Measurements from ENCODE around the gene CCNY.

CCNY gene

GRCh38 chr10:35588836-35589235 lies 252.5 kb downstream of the CCNY start:
- peaks cover 0 to 2% (median 0%) of the 10 kb centered on the region in 5 experiments for H3K27me3 ChIP-seq (replicated peaks in 2 of 5; ENCODE audit: control insufficient read depth in 4 of 5, insufficient read depth in 5 of 5, low read length in 4 of 5)
- no peak for DNase-seq
- H3K9me3 ChIP-seq (ENCODE audit: control extremely low read depth in 1 of 5, control insufficient read depth in 4 of 5, insufficient read depth in 2 of 5, low read depth in 1 of 5, low read length in 4 of 5): peaks cover 0 to 7% (median 6%) of the 10 kb centered on the region in 5 experiments
- no peaks in the 10 kb centered on the region for H3K4me1 ChIP-seq (ENCODE audit: control extremely low read depth in 1 of 4, control insufficient read depth in 4 of 4, insufficient read depth in 4 of 4, low read length in 3 of 4)
- POLR2A ChIA-PET: no interaction called here
- H3K27ac ChIP-seq (ENCODE audit: insufficient read depth in 1 of 2, low read depth in 1 of 2, low read length in 2 of 2, poor library complexity in 1 of 2, severe bottlenecking in 2 of 2): no peak overlapping the region
- no peaks in the 10 kb centered on the region for H3K36me3 ChIP-seq (ENCODE audit: control insufficient read depth in 4 of 4, insufficient read depth in 4 of 4, low read length in 3 of 4)
- CTCF ChIA-PET: no interaction called here
- no peak overlapping the region for H3K4me3 ChIP-seq (ENCODE audit: control insufficient read depth in 1 of 7, extremely low read depth in 1 of 7, insufficient read depth in 4 of 7, low read depth in 2 of 7, low read length in 6 of 7)

- peaks cover 0 to 2% (median 0%) of the 10 kb centered on the region in 5 experiments for H3K27me3 ChIP-seq (replicated peaks in 2 of 5; ENCODE audit: control insufficient read depth in 4 of 5, insufficient read depth in 5 of 5, low read length in 4 of 5)
- H3K36me3 ChIP-seq (ENCODE audit: control insufficient read depth in 4 of 4, insufficient read depth in 4 of 4, low read length in 3 of 4): no peaks in the 10 kb centered on the region
- ChIA-PET POLR2A (no interaction called here), CTCF (interaction anchor here (0.7 to 1.6 kb wide), 3 partner anchors 17 to 29 kb away, joined by 3 to 4 read pairs (median 3); no protein-coding TSS in a partner anchor)
- no peak for DNase-seq
- 95% methylated on average over 2 of the region's 4 CpGs for WGBS (ENCODE audit: insufficient coverage)
- no peak overlapping the region for H3K27ac ChIP-seq (ENCODE audit: insufficient read depth in 1 of 2, low read depth in 1 of 2, low read length in 2 of 2, poor library complexity in 1 of 2, severe bottlenecking in 2 of 2)
- no peak overlapping the region for H3K4me3 ChIP-seq (ENCODE audit: control insufficient read depth in 1 of 7, extremely low read depth in 1 of 7, insufficient read depth in 4 of 7, low read depth in 2 of 7, low read length in 6 of 7)
- no peaks in the 10 kb centered on the region for H3K4me1 ChIP-seq (ENCODE audit: control extremely low read depth in 1 of 4, control insufficient read depth in 4 of 4, insufficient read depth in 4 of 4, low read length in 3 of 4)
- peaks cover 0 to 7% (median 6%) of the 10 kb centered on the region in 5 experiments for H3K9me3 ChIP-seq (ENCODE audit: control extremely low read depth in 1 of 5, control insufficient read depth in 4 of 5, insufficient read depth in 2 of 5, low read depth in 1 of 5, low read length in 4 of 5)
These were observed 256.1 kb downstream of the CCNY start for GRCh38 chr10:35592441-35592840.

- H3K4me1 ChIP-seq (ENCODE audit: control extremely low read depth in 1 of 4, control insufficient read depth in 4 of 4, insufficient read depth in 4 of 4, low read length in 3 of 4): no peaks in the 10 kb centered on the region
- WGBS (ENCODE audit: insufficient coverage): 84% methylated on average over 10 of the region's 14 CpGs
- H3K36me3 ChIP-seq (ENCODE audit: control insufficient read depth in 4 of 4, insufficient read depth in 4 of 4, low read length in 3 of 4): no peaks in the 10 kb centered on the region
- H3K27ac ChIP-seq (ENCODE audit: insufficient read depth in 1 of 2, low read depth in 1 of 2, low read length in 2 of 2, poor library complexity in 1 of 2, severe bottlenecking in 2 of 2): no peak overlapping the region
- H3K27me3 ChIP-seq (replicated peaks in 2 of 5; ENCODE audit: control insufficient read depth in 4 of 5, insufficient read depth in 5 of 5, low read length in 4 of 5): peaks cover 0 to 3% (median 0%) of the 10 kb centered on the region in 5 experiments
- H3K4me3 ChIP-seq (ENCODE audit: control insufficient read depth in 1 of 7, extremely low read depth in 1 of 7, insufficient read depth in 4 of 7, low read depth in 2 of 7, low read length in 6 of 7): no peak overlapping the region
- H3K9me3 ChIP-seq (ENCODE audit: control extremely low read depth in 1 of 5, control insufficient read depth in 4 of 5, insufficient read depth in 2 of 5, low read depth in 1 of 5, low read length in 4 of 5): peaks cover 0 to 7% (median 6%) of the 10 kb centered on the region in 5 experiments
- ChIA-PET POLR2A (no interaction called here), CTCF (no interaction called here)
- DNase-seq: no peak
These were observed 258.1 kb downstream of the CCNY start for GRCh38 chr10:35594115-35595079.

GRCh38 chr10:35595106-35595505 lies 258.8 kb downstream of the CCNY start:
- Histone ChIP-seq H3K27ac (ENCODE audit: insufficient read depth in 1 of 2, low read depth in 1 of 2, low read length in 2 of 2, poor library complexity in 1 of 2, severe bottlenecking in 2 of 2) (no peak overlapping the region), H3K4me3 (ENCODE audit: control insufficient read depth in 1 of 7, extremely low read depth in 1 of 7, insufficient read depth in 4 of 7, low read depth in 2 of 7, low read length in 6 of 7) (no peak overlapping the region), H3K9me3 (ENCODE audit: control extremely low read depth in 1 of 5, control insufficient read depth in 4 of 5, insufficient read depth in 2 of 5, low read depth in 1 of 5, low read length in 4 of 5) (peaks cover 0 to 7% (median 7%) of the 10 kb centered on the region in 5 experiments), H3K36me3 (ENCODE audit: control insufficient read depth in 4 of 4, insufficient read depth in 4 of 4, low read length in 3 of 4) (no peaks in the 10 kb centered on the region), H3K4me1 (ENCODE audit: control extremely low read depth in 1 of 4, control insufficient read depth in 4 of 4, insufficient read depth in 4 of 4, low read length in 3 of 4) (no peaks in the 10 kb centered on the region), H3K27me3 (replicated peaks in 2 of 5; ENCODE audit: control insufficient read depth in 4 of 5, insufficient read depth in 5 of 5, low read length in 4 of 5) (peaks cover 0 to 3% (median 2%) of the 10 kb centered on the region in 5 experiments)
- CTCF ChIA-PET: no interaction called here
- no peak for DNase-seq
- POLR2A ChIA-PET: no interaction called here
- 68% methylated on average over 2 of the region's 3 CpGs for WGBS (ENCODE audit: insufficient coverage)

GRCh38 chr10:35598379-35598778 lies 262.1 kb downstream of the CCNY start:
- DNase-seq: peak in 1 of 3 donors; percentile 9
- CTCF ChIA-PET: interaction anchor here (1.4 kb wide), 1 partner anchor 12 kb away, joined by 3 read pairs; no protein-coding TSS in a partner anchor

GRCh38 chr10:35600193-35600592 lies 263.9 kb downstream of the CCNY start:
- Histone ChIP-seq H3K27ac (ENCODE audit: insufficient read depth in 1 of 2, low read depth in 1 of 2, low read length in 2 of 2, poor library complexity in 1 of 2, severe bottlenecking in 2 of 2) (no peak overlapping the region), H3K27me3 (replicated peaks in 2 of 5; ENCODE audit: control insufficient read depth in 4 of 5, insufficient read depth in 5 of 5, low read length in 4 of 5) (peaks cover 3 to 21% (median 10%) of the 10 kb centered on the region in 5 experiments), H3K4me1 (ENCODE audit: control extremely low read depth in 1 of 4, control insufficient read depth in 4 of 4, insufficient read depth in 4 of 4, low read length in 3 of 4) (no peaks in the 10 kb centered on the region), H3K36me3 (ENCODE audit: control insufficient read depth in 4 of 4, insufficient read depth in 4 of 4, low read length in 3 of 4) (no peaks in the 10 kb centered on the region), H3K9me3 (ENCODE audit: control extremely low read depth in 1 of 5, control insufficient read depth in 4 of 5, insufficient read depth in 2 of 5, low read depth in 1 of 5, low read length in 4 of 5) (peaks cover 0 to 10% (median 0%) of the 10 kb centered on the region in 5 experiments), H3K4me3 (ENCODE audit: control insufficient read depth in 1 of 7, extremely low read depth in 1 of 7, insufficient read depth in 4 of 7, low read depth in 2 of 7, low read length in 6 of 7) (no peak overlapping the region)
- DNase-seq: no peak
- ChIA-PET POLR2A (no interaction called here), CTCF (interaction anchor here (0.8 kb wide), 1 partner anchor 27 kb away, joined by 3 read pairs; no protein-coding TSS in a partner anchor)
- 93% methylated on average over 2 of the region's 2 CpGs for WGBS (ENCODE audit: insufficient coverage)

More at GRCh38 chr10:35598379-35598778, 262.1 kb downstream of the CCNY start:
- peaks cover 0 to 10% (median 0%) of the 10 kb centered on the region in 5 experiments for H3K9me3 ChIP-seq (ENCODE audit: control extremely low read depth in 1 of 5, control insufficient read depth in 4 of 5, insufficient read depth in 2 of 5, low read depth in 1 of 5, low read length in 4 of 5)
- POLR2A ChIA-PET: no interaction called here
- peaks cover 0 to 5% (median 3%) of the 10 kb centered on the region in 5 experiments for H3K27me3 ChIP-seq (replicated peaks in 2 of 5; ENCODE audit: control insufficient read depth in 4 of 5, insufficient read depth in 5 of 5, low read length in 4 of 5)
- no peaks in the 10 kb centered on the region for H3K36me3 ChIP-seq (ENCODE audit: control insufficient read depth in 4 of 4, insufficient read depth in 4 of 4, low read length in 3 of 4)
- H3K27ac ChIP-seq (ENCODE audit: insufficient read depth in 1 of 2, low read depth in 1 of 2, low read length in 2 of 2, poor library complexity in 1 of 2, severe bottlenecking in 2 of 2): no peak overlapping the region
- H3K4me3 ChIP-seq (ENCODE audit: control insufficient read depth in 1 of 7, extremely low read depth in 1 of 7, insufficient read depth in 4 of 7, low read depth in 2 of 7, low read length in 6 of 7): no peak overlapping the region
- 49% methylated on average over 6 of the region's 6 CpGs for WGBS (ENCODE audit: insufficient coverage)
- H3K4me1 ChIP-seq (ENCODE audit: control extremely low read depth in 1 of 4, control insufficient read depth in 4 of 4, insufficient read depth in 4 of 4, low read length in 3 of 4): no peaks in the 10 kb centered on the region

- Histone ChIP-seq H3K36me3 (ENCODE audit: control insufficient read depth in 4 of 4, insufficient read depth in 4 of 4, low read length in 3 of 4) (no peaks in the 10 kb centered on the region), H3K4me1 (ENCODE audit: control extremely low read depth in 1 of 4, control insufficient read depth in 4 of 4, insufficient read depth in 4 of 4, low read length in 3 of 4) (peaks cover 0 to 12% (median 10%) of the 10 kb centered on the region in 4 experiments), H3K4me3 (ENCODE audit: control insufficient read depth in 1 of 7, extremely low read depth in 1 of 7, insufficient read depth in 4 of 7, low read depth in 2 of 7, low read length in 6 of 7) (no peak within 1 kb of the TSS), H3K27me3 (replicated peaks in 2 of 5; ENCODE audit: control insufficient read depth in 4 of 5, insufficient read depth in 5 of 5, low read length in 4 of 5) (peaks cover 8 to 57% (median 30%) of the 10 kb centered on the region in 5 experiments), H3K9me3 (ENCODE audit: control extremely low read depth in 1 of 5, control insufficient read depth in 4 of 5, insufficient read depth in 2 of 5, low read depth in 1 of 5, low read length in 4 of 5) (peaks cover 0 to 13% (median 5%) of the 10 kb centered on the region in 5 experiments), H3K27ac (ENCODE audit: insufficient read depth in 1 of 2, low read depth in 1 of 2, low read length in 2 of 2, poor library complexity in 1 of 2, severe bottlenecking in 2 of 2) (no peak within 1 kb of the TSS)
- ChIA-PET POLR2A (no interaction called here), CTCF (no interaction called here)
- 84% methylated on average over 7 of the region's 8 CpGs for whole genome bisulfite sequencing (ENCODE audit: insufficient coverage)
- no peak for DNase-seq
These were observed 268.9 kb downstream of the CCNY start, which contains the start of gene GJD4 for GRCh38 chr10:35605191-35605590. GJD4 (plus strand) TSS chr10:35605341; CDS start chr10:35605568, 227 bp downstream.

Data from common myeloid progenitor, CD34-positive (primary cell).